ENCODE data around the gene ZNF280C.

ZNF280C gene

GRCh38 chrX:130179170-130179569 lies 89.5 kb downstream of the ZNF280C start:
- no peak for DNase-seq (ENCODE audit: low read depth in 2 of 2, low spot score in 1 of 2)

GRCh38 chrX:130176942-130177341 lies 91.8 kb downstream of the ZNF280C start:
- no peak for DNase-seq (ENCODE audit: low read depth in 2 of 2, low spot score in 1 of 2)

- DNase-seq (ENCODE audit: low read depth in 2 of 2, low spot score in 1 of 2), result no peak
These were observed 92.3 kb downstream of the ZNF280C start for GRCh38 chrX:130176354-130176776.

- no peak for DNase-seq (ENCODE audit: low read depth in 2 of 2, low spot score in 1 of 2)
These were observed 93.8 kb downstream of the ZNF280C start for GRCh38 chrX:130174937-130175336.

GRCh38 chrX:130174045-130174704 lies 94.5 kb downstream of the ZNF280C start:
- no peak for DNase-seq (ENCODE audit: low read depth in 2 of 2, low spot score in 1 of 2)

- no peak for DNase-seq (ENCODE audit: low read depth in 2 of 2, low spot score in 1 of 2)
These were observed 95.4 kb downstream of the ZNF280C start for GRCh38 chrX:130173190-130173895.

- no peak for DNase-seq (ENCODE audit: low read depth in 2 of 2, low spot score in 1 of 2)
These were observed 96.4 kb downstream of the ZNF280C start for GRCh38 chrX:130172127-130172845.

GRCh38 chrX:130171446-130172126 lies 97.1 kb downstream of the ZNF280C start, which contains the start of gene RAB33A:
Gene RAB33A, plus strand, starts transcription at chrX:130171962. Its CDS starts 101 bp downstream, at chrX:130172063.
- no peak for DNase-seq (ENCODE audit: low read depth in 2 of 2, low spot score in 1 of 2)

GRCh38 chrX:130170752-130171445 lies 97.8 kb downstream of the ZNF280C start:
- peak in 1 of 2 donors; percentile 36 for DNase-seq (ENCODE audit: low read depth in 2 of 2, low spot score in 1 of 2)

GRCh38 chrX:130167040-130167439 lies 101.7 kb downstream of the ZNF280C start:
- DNase-seq (ENCODE audit: low read depth in 2 of 2, low spot score in 1 of 2), result no peak

- no peak for DNase-seq (ENCODE audit: low read depth in 2 of 2, low spot score in 1 of 2)
These were observed 102.3 kb downstream of the ZNF280C start for GRCh38 chrX:130166503-130166777.

- DNase-seq (ENCODE audit: low read depth in 2 of 2, low spot score in 1 of 2), result peak; percentile 50 to 74
These were observed 102.8 kb downstream of the ZNF280C start, which contains the start of gene AIFM1 for GRCh38 chrX:130165703-130166502. Gene AIFM1, minus strand, starts transcription at chrX:130165841. Its CDS starts 185 bp downstream, at chrX:130165656.

GRCh38 chrX:130165181-130165702 lies 103.5 kb downstream of the ZNF280C start:
- no peak for DNase-seq (ENCODE audit: low read depth in 2 of 2, low spot score in 1 of 2)

GRCh38 chrX:130163398-130163797 lies 105.3 kb downstream of the ZNF280C start:
- DNase-seq (ENCODE audit: low read depth in 2 of 2, low spot score in 1 of 2), result no peak

GRCh38 chrX:130162094-130162735 lies 106.5 kb downstream of the ZNF280C start:
- DNase-seq (ENCODE audit: low read depth in 2 of 2, low spot score in 1 of 2), result no peak

- no peak for DNase-seq (ENCODE audit: low read depth in 2 of 2, low spot score in 1 of 2)
These were observed 108.9 kb downstream of the ZNF280C start for GRCh38 chrX:130159776-130160175.

GRCh38 chrX:130158311-130158710 lies 110.4 kb downstream of the ZNF280C start:
- DNase-seq (ENCODE audit: low read depth in 2 of 2, low spot score in 1 of 2), result no peak

- DNase-seq (ENCODE audit: low read depth in 2 of 2, low spot score in 1 of 2), result no peak
These were observed 113.1 kb downstream of the ZNF280C start for GRCh38 chrX:130155564-130155963.
